Ascending aorta (tissue), 2 donors: ENCODE measurements around the gene ABCC12. TPM values are rescaled to one million over a fixed set of nuclear protein-coding genes. Genes with fewer than 3 reads are reported as not detected.
"Not testable (repeated sequence)": the region's sequence is repeated elsewhere in the genome, so short reads cannot be mapped to it uniquely, and the experiment has no call there.

Experiments used
- DNase-seq, 2 donors: peaks; one replicate each; pipeline ENCODE4 v3.0.0-alpha.2; 2019; ENCODE audit warnings: low spot score in 2 of 2
- H3K27ac ChIP-seq, 2 donors: fragments of 200-600 bp; sonication (generic); one replicate each; pipeline ENCODE4 v1.5.1; 2016 to 2017; ENCODE audit warnings: mild to moderate bottlenecking in 1 of 2
- H3K27me3 ChIP-seq: fragments of 200-600 bp; sonication (generic); one replicate; pipeline ENCODE4 v1.5.1; 2017
- H3K36me3 ChIP-seq, 2 donors: fragments of 200-600 bp; sonication (generic); one replicate each; pipeline ENCODE4 v1.5.1; 2016
- H3K4me1 ChIP-seq, 2 donors: fragments of 200-600 bp; sonication (generic); one replicate each; pipeline ENCODE4 v1.5.1; 2016 to 2017; ENCODE audit warnings: mild to moderate bottlenecking in 1 of 2
- H3K4me3 ChIP-seq, 2 donors: fragments of 200-600 bp; sonication (generic); one replicate each; pipeline ENCODE4 v1.5.1; 2016 to 2017; ENCODE audit warnings: mild to moderate bottlenecking in 1 of 2
- H3K9me3 ChIP-seq, 2 donors: fragments of 200-600 bp; sonication (generic); one replicate each; pipeline ENCODE4 v1.5.1; 2016
- intact Hi-C: fragments of 100-400 bp; cut with DNase I; formaldehyde crosslinking; loops from one replicate; pipeline ENCODE4 v1.15.1; 2023
- total RNA-seq: library from RNA; depleted of rRNA; stranded (reverse); fragments of >200 nt; gene quantifications from one replicate; pipeline ENCODE4 v1.1.0, GENCODE V29; 2016
- TF ChIP-seq, protein P1 (sequence below), 3 experiments: fragments of 200-600 bp in 2 of 3; fragments of 450-650 bp in 1 of 3; sonication (generic) in 2 of 3; IDR thresholded peaks; one replicate each; pipeline ENCODE4 v1.5.1; 2016 to 2019; ENCODE audit warnings: antibody characterized with exemption in 3 of 3, mild to moderate bottlenecking in 1 of 3, moderate library complexity in 1 of 3

ABCC12 gene
- total RNA-seq, 1 donor from 2014 or later, result not detected

DNA sequence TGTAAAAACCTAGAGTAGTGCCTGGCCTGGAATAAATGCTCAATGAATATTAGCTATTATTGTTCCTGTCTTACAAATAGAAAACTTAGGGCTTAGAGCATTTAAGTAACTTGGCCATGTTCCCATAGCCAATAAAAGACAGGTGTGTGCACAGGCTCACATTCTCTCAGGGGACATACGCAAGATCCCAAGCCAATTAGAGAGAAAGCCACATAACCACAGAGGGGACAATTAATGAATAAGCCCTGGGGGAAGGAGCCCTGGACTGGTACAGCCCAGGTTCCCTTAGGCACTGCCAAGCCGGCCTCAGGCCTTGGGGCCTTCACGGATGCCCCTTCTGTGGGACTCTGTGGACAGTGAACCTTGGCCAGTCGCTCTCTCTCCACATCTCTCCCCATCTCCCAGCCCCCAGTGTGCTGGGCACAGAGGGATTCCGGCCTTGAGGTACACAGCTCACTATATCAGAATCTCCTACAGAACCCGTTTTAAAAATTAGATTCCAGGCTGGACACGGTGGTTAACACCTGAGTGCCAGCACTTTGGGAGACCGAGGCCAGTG lies 27.3 kb upstream of the ABCC12 start:
- Histone ChIP-seq H3K36me3 (no peaks in the 10 kb centered on the region), H3K4me3 (no peak overlapping the region), H3K9me3 (no peaks in the 10 kb centered on the region), H3K27me3 (no peaks in the 10 kb centered on the region), H3K27ac (no peak overlapping the region), H3K4me1 (no peaks in the 10 kb centered on the region)
- intact Hi-C loops, result no loop called here
- TF ChIP-seq, protein P1, sequence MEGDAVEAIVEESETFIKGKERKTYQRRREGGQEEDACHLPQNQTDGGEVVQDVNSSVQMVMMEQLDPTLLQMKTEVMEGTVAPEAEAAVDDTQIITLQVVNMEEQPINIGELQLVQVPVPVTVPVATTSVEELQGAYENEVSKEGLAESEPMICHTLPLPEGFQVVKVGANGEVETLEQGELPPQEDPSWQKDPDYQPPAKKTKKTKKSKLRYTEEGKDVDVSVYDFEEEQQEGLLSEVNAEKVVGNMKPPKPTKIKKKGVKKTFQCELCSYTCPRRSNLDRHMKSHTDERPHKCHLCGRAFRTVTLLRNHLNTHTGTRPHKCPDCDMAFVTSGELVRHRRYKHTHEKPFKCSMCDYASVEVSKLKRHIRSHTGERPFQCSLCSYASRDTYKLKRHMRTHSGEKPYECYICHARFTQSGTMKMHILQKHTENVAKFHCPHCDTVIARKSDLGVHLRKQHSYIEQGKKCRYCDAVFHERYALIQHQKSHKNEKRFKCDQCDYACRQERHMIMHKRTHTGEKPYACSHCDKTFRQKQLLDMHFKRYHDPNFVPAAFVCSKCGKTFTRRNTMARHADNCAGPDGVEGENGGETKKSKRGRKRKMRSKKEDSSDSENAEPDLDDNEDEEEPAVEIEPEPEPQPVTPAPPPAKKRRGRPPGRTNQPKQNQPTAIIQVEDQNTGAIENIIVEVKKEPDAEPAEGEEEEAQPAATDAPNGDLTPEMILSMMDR (IDR thresholded peaks at IDR 0.05), result no peak
- no peak for DNase-seq

DNA sequence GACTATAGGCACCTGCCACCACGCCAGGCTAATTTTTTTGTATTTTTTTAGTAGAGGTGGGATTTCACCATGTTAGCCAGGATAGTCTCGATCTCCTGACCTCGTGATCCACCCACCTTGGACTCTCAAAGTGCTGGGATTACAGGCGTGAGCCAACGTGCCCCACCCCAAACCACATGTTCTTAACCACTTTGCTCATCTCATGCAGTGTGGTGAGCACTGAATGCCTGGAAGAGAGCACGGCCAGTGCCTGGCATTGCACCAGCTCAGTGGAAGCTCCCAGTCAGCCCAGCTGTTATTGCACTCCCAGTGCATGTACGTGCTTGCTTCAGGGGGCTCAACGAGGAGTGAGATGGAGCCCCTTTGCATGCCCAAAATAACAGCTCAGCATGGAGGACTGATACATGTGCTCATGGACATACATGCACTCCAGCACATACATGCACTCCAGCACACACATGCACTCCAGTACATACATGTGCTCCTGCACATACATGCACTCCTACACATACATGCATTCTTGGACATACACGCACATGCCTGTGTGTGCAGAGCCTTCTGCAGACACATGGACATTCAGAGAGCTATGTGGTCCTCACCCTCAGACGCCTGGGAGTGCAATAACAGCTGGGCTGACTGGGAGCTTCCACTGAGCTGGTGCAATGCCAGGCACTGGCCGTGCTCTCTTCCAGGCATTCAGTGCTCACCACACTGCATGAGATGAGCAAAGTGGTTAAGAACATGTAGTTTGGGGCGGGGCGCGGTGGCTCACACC lies 26.1 kb upstream of the ABCC12 start:
- intact Hi-C loops, H3K27me3 ChIP-seq, DNase-seq, H3K27ac ChIP-seq, H3K4me3 ChIP-seq, H3K4me1 ChIP-seq, H3K9me3 ChIP-seq, H3K36me3 ChIP-seq: not testable (repeated sequence)

DNA sequence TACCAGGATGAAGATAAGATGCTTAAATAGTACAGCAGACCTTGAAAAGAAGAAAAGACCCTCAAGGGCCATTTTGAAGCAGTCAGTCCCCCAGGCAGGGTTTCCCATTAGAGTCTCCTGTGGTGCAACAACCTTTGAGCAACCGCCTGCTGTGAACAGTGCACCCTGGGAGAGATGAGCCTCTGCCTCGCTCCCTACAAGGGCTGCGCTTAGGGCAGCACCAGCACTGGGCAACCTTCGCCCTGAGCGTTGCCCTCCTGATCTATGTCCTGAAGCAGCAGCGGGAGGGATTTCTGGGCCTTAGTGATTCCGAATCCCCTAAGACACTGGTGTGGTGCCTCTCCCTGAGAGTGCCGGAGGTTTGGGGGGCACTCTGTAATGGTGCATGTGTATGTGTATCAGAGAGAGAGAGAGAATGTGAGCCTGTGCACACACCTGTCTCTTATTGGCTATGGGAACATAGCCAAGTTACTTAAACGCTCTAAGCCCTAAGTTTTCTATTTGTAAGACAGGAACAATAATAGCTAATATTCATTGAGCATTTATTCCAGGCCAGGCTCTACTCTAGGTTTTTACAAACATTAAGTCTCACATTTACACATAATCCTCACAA lies 25.2 kb upstream of the ABCC12 start:
- no peak for DNase-seq
- no peak overlapping the region for H3K27ac ChIP-seq
- TF ChIP-seq, protein P1 (IDR thresholded peaks at IDR 0.05), result no peak
- H3K4me3 ChIP-seq, result no peak overlapping the region
- no peaks in the 10 kb centered on the region for H3K36me3 ChIP-seq
- no peaks in the 10 kb centered on the region for H3K27me3 ChIP-seq
- H3K4me1 ChIP-seq, result no peaks in the 10 kb centered on the region
- intact Hi-C loops, result no loop called here
- H3K9me3 ChIP-seq, result no peaks in the 10 kb centered on the region

DNA sequence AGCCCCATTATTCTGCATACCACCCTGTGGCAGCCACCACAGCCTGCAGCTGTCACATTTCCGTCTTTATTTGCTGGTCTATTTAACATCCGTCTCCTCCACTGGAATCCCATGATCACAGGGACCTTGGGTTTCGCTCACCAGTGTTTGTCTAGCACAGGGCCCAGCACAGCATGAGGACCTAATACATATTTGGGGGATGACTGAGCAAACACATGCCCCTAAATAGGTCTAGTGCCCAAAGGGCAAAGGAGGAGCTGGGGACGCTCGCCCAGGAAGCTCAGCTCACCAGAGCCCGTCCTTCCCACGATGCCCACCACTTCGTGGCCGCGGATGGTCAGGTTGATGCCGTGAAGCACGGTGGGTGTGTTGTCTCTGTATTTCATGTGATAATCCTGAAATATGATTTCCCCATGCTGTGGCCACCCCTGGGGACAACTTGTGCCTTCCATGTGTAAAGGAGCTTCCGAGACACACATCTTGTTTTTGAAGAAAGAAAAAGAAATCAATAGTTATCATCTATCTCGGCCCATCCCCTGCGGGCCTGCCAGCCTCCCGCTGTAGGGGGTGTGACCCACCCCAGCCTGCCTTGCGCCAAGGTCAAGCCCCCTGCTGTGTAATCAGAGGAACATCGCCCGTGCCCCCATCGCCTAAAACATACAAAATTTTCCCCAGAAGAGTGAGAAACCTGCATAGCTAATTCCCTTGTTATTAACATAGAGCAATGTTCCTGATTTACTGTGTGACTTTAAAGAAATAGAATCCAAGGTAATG lies 21.0 kb upstream of the ABCC12 start:
- DNase-seq, result peak in 1 of 2 donors; percentile 37
- no peak overlapping the region for H3K4me3 ChIP-seq

DNA sequence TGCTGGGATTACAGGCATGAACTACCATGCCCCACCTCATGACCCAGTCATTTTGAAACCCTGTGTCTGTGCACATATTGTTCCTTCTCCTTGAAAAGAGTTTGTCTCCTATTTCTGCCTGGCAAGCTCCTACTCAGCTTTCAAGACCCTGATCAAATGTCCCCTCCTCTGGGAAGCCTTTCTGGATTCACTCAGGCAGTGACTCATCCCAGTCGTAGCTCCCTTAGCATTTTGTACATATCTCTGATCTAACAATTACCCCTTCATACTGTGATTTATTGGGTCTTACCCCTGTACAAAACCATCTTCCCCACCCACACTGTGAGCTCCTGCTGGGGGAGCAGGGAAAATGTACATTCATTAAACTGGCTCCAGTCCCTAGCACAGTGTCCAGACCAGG lies 18.1 kb upstream of the ABCC12 start:
- Histone ChIP-seq H3K4me3 (no peak overlapping the region), H3K27ac (no peak overlapping the region), H3K27me3 (no peaks in the 10 kb centered on the region), H3K4me1 (no peaks in the 10 kb centered on the region), H3K36me3 (no peaks in the 10 kb centered on the region), H3K9me3 (no peaks in the 10 kb centered on the region)
- intact Hi-C loops, result no loop called here
- TF ChIP-seq, protein P1 (IDR thresholded peaks at IDR 0.05), result no peak
- no peak for DNase-seq

More for the DNA sequence above, 21.0 kb upstream of the ABCC12 start:
- Histone ChIP-seq H3K27ac (no peak overlapping the region), H3K27me3 (no peaks in the 10 kb centered on the region), H3K9me3 (no peaks in the 10 kb centered on the region), H3K4me1 (no peaks in the 10 kb centered on the region), H3K36me3 (no peaks in the 10 kb centered on the region)
- TF ChIP-seq, protein P1 (IDR thresholded peaks at IDR 0.05), result no peak
- intact Hi-C loops, result no loop called here
